Neural progenitor cell (in vitro differentiated cells): ENCODE data around the gene PLEKHH2. TPM values are rescaled to one million over a fixed set of nuclear protein-coding genes. Genes with fewer than 3 reads are reported as not detected.
"Not testable (repeated sequence)": the region's sequence is repeated elsewhere in the genome, so short reads cannot be mapped to it uniquely, and the experiment has no call there.

ENCODE experiments used
- DNase-seq: peaks from one replicate; pipeline ENCODE4 v3.0.0-alpha.2; 2016; ENCODE audit warnings: low spot score
- H2AFZ ChIP-seq: fragments of 200-600 bp; sonication (generic); replicated peaks from 2 replicates; pipeline ENCODE4 v1.6.1; 2016; ENCODE audit warnings: antibody characterized with exemption
- H3F3A ChIP-seq: fragments of 200-600 bp; sonication (generic); 2 replicates; pipeline ENCODE4 v1.6.1; 2016; ENCODE audit warnings: antibody characterized with exemption, low read depth
- H3K27ac ChIP-seq: fragments of 200-600 bp; sonication (generic); 2 replicates; pipeline ENCODE4 v1.5.1; 2016; ENCODE audit warnings: mild to moderate bottlenecking
- H3K27me3 ChIP-seq: fragments of 200-600 bp; sonication (generic); 2 replicates; pipeline ENCODE4 v1.6.1; 2016; ENCODE audit warnings: mild to moderate bottlenecking, moderate library complexity
- H3K36me3 ChIP-seq: fragments of 200-600 bp; sonication (generic); 2 replicates; pipeline ENCODE4 v1.5.1; 2016
- H3K4me1 ChIP-seq: fragments of 200-600 bp; sonication (generic); 2 replicates; pipeline ENCODE4 v1.6.1; 2016; ENCODE audit warnings: mixed run types
- H3K4me2 ChIP-seq: fragments of 200-600 bp; sonication (generic); 2 replicates; pipeline ENCODE4 v1.6.1; 2016
- H3K4me3 ChIP-seq: fragments of 200-600 bp; sonication (generic); 2 replicates; pipeline ENCODE4 v1.5.1; 2016
- H3K79me2 ChIP-seq: fragments of 200-600 bp; sonication (generic); 2 replicates; pipeline ENCODE4 v1.6.1; 2016; ENCODE audit warnings: low read depth
- H3K9ac ChIP-seq: fragments of 200-600 bp; sonication (generic); 2 replicates; pipeline ENCODE4 v1.6.1; 2016
- H3K9me3 ChIP-seq: fragments of 200-600 bp; sonication (generic); 2 replicates; pipeline ENCODE4 v1.5.1; 2016; ENCODE audit warnings: low read depth
- H4K20me1 ChIP-seq: fragments of 200-600 bp; sonication (generic); 2 replicates; pipeline ENCODE4 v1.6.1; 2016; ENCODE audit warnings: low read depth
- H3K27ac Mint-ChIP-seq: 3 replicates; pipeline ENCODE4 v1.8.0; 2021; ENCODE audit warnings: mixed read lengths
- H3K27me3 Mint-ChIP-seq: 2 replicates; pipeline ENCODE4 v1.8.0; 2022; ENCODE audit warnings: low read depth, mild to moderate bottlenecking, inconsistent platforms, moderate library complexity, mixed read lengths; ENCODE audit not compliant: insufficient read depth
- H3K36me3 Mint-ChIP-seq: 3 replicates; pipeline ENCODE4 v1.8.0; 2021; ENCODE audit warnings: mixed read lengths
- H3K4me1 Mint-ChIP-seq: 3 replicates; pipeline ENCODE4 v1.8.0; 2021; ENCODE audit warnings: mixed read lengths
- H3K4me3 Mint-ChIP-seq: 3 replicates; pipeline ENCODE4 v1.8.0; 2021; ENCODE audit warnings: mild to moderate bottlenecking, moderate library complexity, mixed read lengths
- H3K9me3 Mint-ChIP-seq: 3 replicates; pipeline ENCODE4 v1.8.0; 2020; ENCODE audit warnings: mixed read lengths
- EZH2 ChIP-seq: fragments of 200-600 bp; sonication (generic); IDR thresholded peaks from 2 replicates; pipeline ENCODE4 v1.6.1; 2017; ENCODE audit warnings: antibody characterized with exemption, mild to moderate bottlenecking, moderate library complexity
- EZH2phosphoT487 ChIP-seq: fragments of 200-600 bp; sonication (generic); IDR thresholded peaks from 2 replicates; pipeline ENCODE4 v1.6.1; 2017; ENCODE audit warnings: antibody characterized with exemption
- total RNA-seq: library from RNA; depleted of rRNA; stranded (reverse); fragments of >200 nt; gene quantifications from 2 replicates; pipeline ENCODE4 v1.2.3, GENCODE V29; 2015; ENCODE audit warnings: low replicate concordance
- TF ChIP-seq, protein P1 (sequence below): fragments of 200-600 bp; sonication (generic); IDR thresholded peaks from 2 replicates; pipeline ENCODE4 v1.5.1; 2017; ENCODE audit warnings: antibody characterized with exemption, mild to moderate bottlenecking

PLEKHH2 gene
- total RNA-seq, 1 donor from 2014 or later, result 11.2 TPM

DNA sequence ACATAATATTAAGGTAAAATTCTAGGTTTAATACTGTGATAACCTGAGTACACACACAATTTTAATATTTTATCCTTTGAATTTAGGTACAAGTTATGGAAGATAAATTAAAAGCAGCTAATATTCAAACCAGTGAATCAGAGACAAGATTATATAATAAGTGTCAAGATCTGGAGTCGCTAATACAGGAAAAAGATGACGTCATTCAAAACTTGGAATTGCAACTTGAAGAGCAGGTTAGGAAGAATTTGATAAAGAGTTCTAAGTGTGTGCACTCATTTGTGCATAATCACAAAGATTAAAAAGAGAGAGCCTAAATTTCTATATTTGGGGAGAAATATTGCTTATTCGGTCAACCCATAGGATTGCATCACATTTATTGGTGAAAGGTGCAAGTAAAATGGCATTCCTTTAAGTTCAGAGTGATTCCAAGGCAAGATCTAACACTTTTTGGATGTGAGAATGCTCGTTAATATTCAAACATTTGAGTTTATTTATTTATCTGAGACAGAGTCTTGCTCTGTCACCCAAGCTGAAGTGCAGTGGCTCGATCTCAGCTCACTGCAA lies 55.5 kb downstream of the PLEKHH2 start:
- Histone ChIP-seq H2AFZ (no peak overlapping the region), H3K9ac (no peak overlapping the region), H3K79me2 (no peaks in the 10 kb centered on the region), H3K4me2 (no peak overlapping the region), H4K20me1 (no peaks in the 10 kb centered on the region), H3K4me1 (no peaks in the 10 kb centered on the region), H3K4me3 (no peak overlapping the region), H3K27me3 (no peaks in the 10 kb centered on the region), H3F3A (no peaks in the 10 kb centered on the region), H3K27ac (no peak overlapping the region), H3K9me3 (no peaks in the 10 kb centered on the region), H3K36me3 (no peaks in the 10 kb centered on the region)
- H3K9me3 Mint-ChIP-seq, result no peaks in the 10 kb centered on the region
- no peaks in the 10 kb centered on the region for H3K36me3 Mint-ChIP-seq
- no peak for TF ChIP-seq EZH2phosphoT487
- TF ChIP-seq, protein P1, sequence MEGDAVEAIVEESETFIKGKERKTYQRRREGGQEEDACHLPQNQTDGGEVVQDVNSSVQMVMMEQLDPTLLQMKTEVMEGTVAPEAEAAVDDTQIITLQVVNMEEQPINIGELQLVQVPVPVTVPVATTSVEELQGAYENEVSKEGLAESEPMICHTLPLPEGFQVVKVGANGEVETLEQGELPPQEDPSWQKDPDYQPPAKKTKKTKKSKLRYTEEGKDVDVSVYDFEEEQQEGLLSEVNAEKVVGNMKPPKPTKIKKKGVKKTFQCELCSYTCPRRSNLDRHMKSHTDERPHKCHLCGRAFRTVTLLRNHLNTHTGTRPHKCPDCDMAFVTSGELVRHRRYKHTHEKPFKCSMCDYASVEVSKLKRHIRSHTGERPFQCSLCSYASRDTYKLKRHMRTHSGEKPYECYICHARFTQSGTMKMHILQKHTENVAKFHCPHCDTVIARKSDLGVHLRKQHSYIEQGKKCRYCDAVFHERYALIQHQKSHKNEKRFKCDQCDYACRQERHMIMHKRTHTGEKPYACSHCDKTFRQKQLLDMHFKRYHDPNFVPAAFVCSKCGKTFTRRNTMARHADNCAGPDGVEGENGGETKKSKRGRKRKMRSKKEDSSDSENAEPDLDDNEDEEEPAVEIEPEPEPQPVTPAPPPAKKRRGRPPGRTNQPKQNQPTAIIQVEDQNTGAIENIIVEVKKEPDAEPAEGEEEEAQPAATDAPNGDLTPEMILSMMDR, result no peak
- TF ChIP-seq EZH2, result no peak
- H3K4me3 Mint-ChIP-seq, result no peak overlapping the region
- no peaks in the 10 kb centered on the region for H3K4me1 Mint-ChIP-seq
- no peak for DNase-seq
- H3K27ac Mint-ChIP-seq, result no peak overlapping the region
- no peaks in the 10 kb centered on the region for H3K27me3 Mint-ChIP-seq

DNA sequence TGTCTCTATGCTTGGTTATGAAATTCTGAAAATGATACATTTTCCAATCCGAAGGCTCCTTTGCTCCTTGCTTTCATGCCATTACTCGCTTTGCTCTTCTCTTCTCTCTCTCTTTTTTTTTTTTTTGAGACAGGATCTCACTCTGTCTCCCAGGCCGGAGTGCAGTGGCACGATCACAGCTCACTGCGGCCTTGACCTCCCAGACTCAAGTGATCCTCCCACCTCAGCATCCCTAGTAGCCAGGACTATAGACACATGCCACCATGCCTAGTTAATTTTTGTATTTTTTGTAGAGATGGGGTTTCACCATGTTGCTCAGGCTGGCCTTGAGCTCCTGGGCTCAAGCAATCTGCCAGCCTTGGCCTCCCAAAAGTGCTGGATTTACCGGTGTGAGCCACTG lies 61.1 kb downstream of the PLEKHH2 start:
- H3K4me3 ChIP-seq, H3F3A ChIP-seq, H4K20me1 ChIP-seq, H3K27me3 Mint-ChIP-seq, H3K27me3 ChIP-seq, H2AFZ ChIP-seq, H3K27ac Mint-ChIP-seq, H3K36me3 ChIP-seq, H3K4me1 Mint-ChIP-seq, H3K79me2 ChIP-seq, H3K9me3 Mint-ChIP-seq, H3K4me1 ChIP-seq, H3K9me3 ChIP-seq, H3K4me2 ChIP-seq, H3K4me3 Mint-ChIP-seq, H3K9ac ChIP-seq, H3K36me3 Mint-ChIP-seq, H3K27ac ChIP-seq, DNase-seq: not testable (repeated sequence)

DNA sequence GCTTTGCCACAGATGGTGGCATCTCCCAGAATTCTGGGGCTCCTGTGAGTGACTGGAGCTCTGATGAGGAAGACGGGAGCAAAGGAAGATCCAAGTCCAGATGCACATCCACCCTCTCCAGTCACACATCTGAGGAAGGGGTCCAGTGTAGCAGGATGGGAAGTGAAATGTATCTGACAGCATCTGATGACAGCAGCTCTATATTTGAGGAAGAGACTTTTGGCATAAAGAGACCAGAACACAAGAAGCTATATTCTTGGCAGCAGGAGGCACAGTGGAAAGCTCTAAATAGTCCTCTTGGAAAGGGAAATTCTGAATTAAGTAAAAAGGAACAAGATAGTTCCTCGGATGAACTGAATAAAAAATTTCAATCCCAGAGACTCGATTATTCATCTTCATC lies 62.7 kb downstream of the PLEKHH2 start:
- peaks cover 2% of the 10 kb centered on the region for H3K27me3 Mint-ChIP-seq
- no peaks in the 10 kb centered on the region for H3K4me1 Mint-ChIP-seq
- TF ChIP-seq, protein P1, result no peak
- TF ChIP-seq EZH2phosphoT487 (no peak), EZH2 (no peak)
- H3K4me3 Mint-ChIP-seq, result no peak overlapping the region
- H3K27ac Mint-ChIP-seq, result no peak overlapping the region
- no peaks in the 10 kb centered on the region for H3K27me3 ChIP-seq
- H3K27ac ChIP-seq, result no peak overlapping the region
- no peak overlapping the region for H2AFZ ChIP-seq
- no peaks in the 10 kb centered on the region for H3K9me3 Mint-ChIP-seq
- DNase-seq, result no peak
- no peaks in the 10 kb centered on the region for H3F3A ChIP-seq
- no peaks in the 10 kb centered on the region for H3K36me3 ChIP-seq
- no peak overlapping the region for H3K4me2 ChIP-seq
- no peaks in the 10 kb centered on the region for H4K20me1 ChIP-seq
- no peaks in the 10 kb centered on the region for H3K79me2 ChIP-seq
- no peaks in the 10 kb centered on the region for H3K9me3 ChIP-seq
- no peak overlapping the region for H3K9ac ChIP-seq
- no peaks in the 10 kb centered on the region for H3K36me3 Mint-ChIP-seq
- no peaks in the 10 kb centered on the region for H3K4me1 ChIP-seq
- no peak overlapping the region for H3K4me3 ChIP-seq

DNA sequence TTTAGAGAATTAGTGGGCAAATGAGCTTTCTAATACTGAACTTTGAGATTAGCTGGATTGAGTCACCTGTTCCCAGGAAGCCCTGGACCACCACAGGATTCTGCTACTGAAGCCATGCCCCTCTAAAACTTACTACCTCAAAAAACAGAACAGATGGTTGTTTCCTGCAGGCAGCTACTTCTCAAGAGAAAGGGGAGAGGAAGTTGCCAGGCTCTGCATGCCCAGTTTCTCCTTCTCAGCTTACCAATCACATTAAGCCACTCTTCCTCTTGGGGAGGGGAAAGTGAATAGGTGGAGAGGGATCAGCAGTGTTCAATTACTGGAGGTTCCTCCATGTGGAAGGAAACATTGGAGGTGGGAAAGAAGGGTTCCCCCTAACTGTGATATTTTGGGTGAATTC lies 64.1 kb downstream of the PLEKHH2 start:
- Histone ChIP-seq H3K27ac (no peak overlapping the region), H2AFZ (no peak overlapping the region), H3K9me3 (no peaks in the 10 kb centered on the region), H3K4me3 (no peak overlapping the region), H3K4me2 (no peak overlapping the region), H3K4me1 (no peaks in the 10 kb centered on the region), H3K36me3 (no peaks in the 10 kb centered on the region), H3K9ac (no peak overlapping the region), H4K20me1 (no peaks in the 10 kb centered on the region), H3K27me3 (no peaks in the 10 kb centered on the region), H3F3A (no peaks in the 10 kb centered on the region), H3K79me2 (no peaks in the 10 kb centered on the region)
- Mint-ChIP-seq H3K9me3 (no peaks in the 10 kb centered on the region), H3K4me1 (no peaks in the 10 kb centered on the region), H3K4me3 (no peak overlapping the region), H3K27me3 (peaks cover 2% of the 10 kb centered on the region), H3K27ac (no peak overlapping the region), H3K36me3 (no peaks in the 10 kb centered on the region)
- no peak for TF ChIP-seq EZH2
- TF ChIP-seq EZH2phosphoT487, result no peak
- TF ChIP-seq, protein P1, result no peak
- peak; percentile 7 for DNase-seq
